ENCODE data around the gene SYNE1. TPM values are rescaled to one million over a fixed set of nuclear protein-coding genes. Genes with fewer than 3 reads are reported as not detected.

SYNE1 gene
- total RNA-seq, 1 donor from 2014 or later: 233 TPM

GRCh38 chr6:152257581-152257980 is 379.6 kb downstream of the SYNE1 start:
- no peak for TF ChIP-seq CTCF (IDR thresholded peaks at IDR 0.05)
- no peak overlapping the region for H3K27ac ChIP-seq
- no peak overlapping the region for H3K4me3 ChIP-seq
- intact Hi-C loops (cut with DNase I): no loop called here
- H3K36me3 ChIP-seq: peaks cover 65 to 74% of the 10 kb centered on the region in 2 donors
- no peaks in the 10 kb centered on the region for H3K9me3 ChIP-seq
- H3K27me3 ChIP-seq: no peaks in the 10 kb centered on the region
- H3K4me1 ChIP-seq: peaks cover 0 to 6% of the 10 kb centered on the region in 2 donors
- DNase-seq (ENCODE audit: low spot score in 2 of 2): no peak

- no peak for DNase-seq (ENCODE audit: low spot score in 2 of 2)
- no peaks in the 10 kb centered on the region for H3K9me3 ChIP-seq
- TF ChIP-seq CTCF (IDR thresholded peaks at IDR 0.05): no peak
- no peaks in the 10 kb centered on the region for H3K27me3 ChIP-seq
- H3K27ac ChIP-seq: peak overlapping the region; percentile 50 to 58
- peaks cover 12 to 17% of the 10 kb centered on the region in 2 donors for H3K36me3 ChIP-seq
- H3K4me1 ChIP-seq: peaks cover 5 to 33% of the 10 kb centered on the region in 2 donors
- no peak overlapping the region for H3K4me3 ChIP-seq
- intact Hi-C loops (cut with DNase I): no loop called here
Observed at GRCh38 chr6:152250127-152250526, 387.0 kb downstream of the SYNE1 start.

- DNase-seq (ENCODE audit: low spot score in 2 of 2): no peak
- H3K27me3 ChIP-seq: no peaks in the 10 kb centered on the region
- H3K36me3 ChIP-seq: peaks cover 1 to 6% of the 10 kb centered on the region in 2 donors
- H3K9me3 ChIP-seq: no peaks in the 10 kb centered on the region
- TF ChIP-seq CTCF (IDR thresholded peaks at IDR 0.05): no peak
- intact Hi-C loops (cut with DNase I): loop anchor here (5.0 kb wide), 1 partner anchor 97 kb away; no protein-coding TSS in a partner anchor
- H3K4me1 ChIP-seq: peaks cover 5 to 41% of the 10 kb centered on the region in 2 donors
- peak overlapping the region; percentile 50 to 58 for H3K27ac ChIP-seq
- H3K4me3 ChIP-seq: no peak overlapping the region
Observed at GRCh38 chr6:152248980-152249379, 388.2 kb downstream of the SYNE1 start.

GRCh38 chr6:152246554-152247337 is 390.4 kb downstream of the SYNE1 start:
- Histone ChIP-seq H3K4me1 (peaks cover 5 to 43% of the 10 kb centered on the region in 2 donors), H3K9me3 (no peaks in the 10 kb centered on the region), H3K27ac (peak overlapping the region; percentile 58 to 59), H3K4me3 (peak overlapping the region in 1 of 2 donors; percentile 11), H3K27me3 (no peaks in the 10 kb centered on the region), H3K36me3 (peaks cover 2 to 11% of the 10 kb centered on the region in 2 donors)
- no peak for DNase-seq (ENCODE audit: low spot score in 2 of 2)
- TF ChIP-seq CTCF (IDR thresholded peaks at IDR 0.05): no peak
- intact Hi-C loops (cut with DNase I): loop anchor here (2.0 to 5.0 kb wide), 2 partner anchors 24 to 94 kb away; no protein-coding TSS in a partner anchor

GRCh38 chr6:152244998-152245630 is 392.0 kb downstream of the SYNE1 start:
- TF ChIP-seq CTCF (IDR thresholded peaks at IDR 0.05): no peak
- DNase-seq (ENCODE audit: low spot score in 2 of 2): no peak
- Histone ChIP-seq H3K9me3 (no peaks in the 10 kb centered on the region), H3K27me3 (no peaks in the 10 kb centered on the region), H3K4me3 (no peak overlapping the region), H3K4me1 (peaks cover 5 to 53% of the 10 kb centered on the region in 2 donors), H3K27ac (peak overlapping the region; percentile 58 to 59), H3K36me3 (peaks cover 11 to 24% of the 10 kb centered on the region in 2 donors)
- intact Hi-C loops (cut with DNase I): loop anchor here (5.0 kb wide), 1 partner anchor 93 kb away; no protein-coding TSS in a partner anchor

Measured in ascending aorta (tissue), 2 donors.